Parathyroid adenoma (tissue), 2 donors: Measurements from ENCODE around the gene KRTCAP3.

Experiments
- H2AFZ ChIP-seq: fragments of 300-600 bp; sonication (generic); one replicate; pipeline ENCODE4 v1.7.0; 2017; ENCODE audit warnings: antibody characterized with exemption, mild to moderate bottlenecking
- H3K27ac ChIP-seq: fragments of 300-600 bp; sonication (generic); one replicate; pipeline ENCODE4 v1.7.0; 2017
- H3K27me3 ChIP-seq: fragments of 300-600 bp; sonication (generic); one replicate; pipeline ENCODE4 v1.7.0; 2017; ENCODE audit warnings: low read length; ENCODE audit not compliant: control insufficient read depth, insufficient read depth
- H3K36me3 ChIP-seq: fragments of 300-600 bp; sonication (generic); one replicate; pipeline ENCODE4 v1.7.0; 2017; ENCODE audit warnings: low read length; ENCODE audit not compliant: control insufficient read depth, insufficient read depth
- H3K4me1 ChIP-seq: fragments of 300-600 bp; sonication (generic); one replicate; pipeline ENCODE4 v1.7.0; 2017; ENCODE audit warnings: control low read depth
- H3K4me2 ChIP-seq: fragments of 300-600 bp; sonication (generic); one replicate; pipeline ENCODE4 v1.7.0; 2017; ENCODE audit warnings: low read length
- H3K4me3 ChIP-seq: fragments of 300-600 bp; sonication (generic); one replicate; pipeline ENCODE4 v1.7.0; 2017; ENCODE audit warnings: low read depth, low read length
- H3K79me2 ChIP-seq: fragments of 300-600 bp; sonication (generic); one replicate; pipeline ENCODE4 v1.7.0; 2017; ENCODE audit warnings: control low read depth
- H3K9ac ChIP-seq: fragments of 300-600 bp; sonication (generic); one replicate; pipeline ENCODE4 v1.7.0; 2017; ENCODE audit warnings: mild to moderate bottlenecking
- H3K9me3 ChIP-seq: fragments of 300-600 bp; sonication (generic); one replicate; pipeline ENCODE4 v1.7.0; 2017; ENCODE audit warnings: low read length; ENCODE audit not compliant: control insufficient read depth
- TF ChIP-seq, protein P1 (sequence below): fragments of 300-600 bp; sonication (generic); IDR thresholded peaks from one replicate; pipeline ENCODE4 v1.7.0; 2017; ENCODE audit warnings: antibody characterized with exemption, mild to moderate bottlenecking
- donor health status: primary hyperparathyroidism.

KRTCAP3 gene

DNA sequence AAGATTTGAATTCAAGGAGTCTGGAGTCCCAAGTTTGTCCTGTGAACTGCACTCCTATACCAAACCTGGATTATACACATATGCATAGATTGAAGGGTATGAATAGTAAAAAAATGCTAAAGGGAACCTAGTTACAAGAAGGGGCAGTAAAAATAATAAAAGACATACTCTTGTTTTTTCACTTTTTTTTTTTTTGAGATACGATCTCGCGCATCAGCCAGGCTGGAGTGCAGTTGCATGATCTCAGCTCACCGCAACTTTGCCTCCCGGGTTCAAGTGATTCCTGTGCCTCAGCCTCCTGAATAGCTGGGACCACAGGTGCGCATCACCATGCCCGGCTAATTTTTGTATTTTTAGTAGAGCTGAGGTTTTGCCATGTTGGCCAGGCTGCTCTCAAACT lies 22.3 kb downstream of the KRTCAP3 start:
- Histone ChIP-seq H3K36me3 (no peaks in the 10 kb centered on the region), H3K27me3 (no peaks in the 10 kb centered on the region), H3K9me3 (no peaks in the 10 kb centered on the region), H3K4me3 (no peak overlapping the region), H3K4me1 (no peaks in the 10 kb centered on the region), H3K9ac (no peak overlapping the region), H3K27ac (no peak overlapping the region), H3K79me2 (no peaks in the 10 kb centered on the region), H2AFZ (no peak overlapping the region), H3K4me2 (no peak overlapping the region)
- TF ChIP-seq, protein P1, sequence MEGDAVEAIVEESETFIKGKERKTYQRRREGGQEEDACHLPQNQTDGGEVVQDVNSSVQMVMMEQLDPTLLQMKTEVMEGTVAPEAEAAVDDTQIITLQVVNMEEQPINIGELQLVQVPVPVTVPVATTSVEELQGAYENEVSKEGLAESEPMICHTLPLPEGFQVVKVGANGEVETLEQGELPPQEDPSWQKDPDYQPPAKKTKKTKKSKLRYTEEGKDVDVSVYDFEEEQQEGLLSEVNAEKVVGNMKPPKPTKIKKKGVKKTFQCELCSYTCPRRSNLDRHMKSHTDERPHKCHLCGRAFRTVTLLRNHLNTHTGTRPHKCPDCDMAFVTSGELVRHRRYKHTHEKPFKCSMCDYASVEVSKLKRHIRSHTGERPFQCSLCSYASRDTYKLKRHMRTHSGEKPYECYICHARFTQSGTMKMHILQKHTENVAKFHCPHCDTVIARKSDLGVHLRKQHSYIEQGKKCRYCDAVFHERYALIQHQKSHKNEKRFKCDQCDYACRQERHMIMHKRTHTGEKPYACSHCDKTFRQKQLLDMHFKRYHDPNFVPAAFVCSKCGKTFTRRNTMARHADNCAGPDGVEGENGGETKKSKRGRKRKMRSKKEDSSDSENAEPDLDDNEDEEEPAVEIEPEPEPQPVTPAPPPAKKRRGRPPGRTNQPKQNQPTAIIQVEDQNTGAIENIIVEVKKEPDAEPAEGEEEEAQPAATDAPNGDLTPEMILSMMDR = no peak

DNA sequence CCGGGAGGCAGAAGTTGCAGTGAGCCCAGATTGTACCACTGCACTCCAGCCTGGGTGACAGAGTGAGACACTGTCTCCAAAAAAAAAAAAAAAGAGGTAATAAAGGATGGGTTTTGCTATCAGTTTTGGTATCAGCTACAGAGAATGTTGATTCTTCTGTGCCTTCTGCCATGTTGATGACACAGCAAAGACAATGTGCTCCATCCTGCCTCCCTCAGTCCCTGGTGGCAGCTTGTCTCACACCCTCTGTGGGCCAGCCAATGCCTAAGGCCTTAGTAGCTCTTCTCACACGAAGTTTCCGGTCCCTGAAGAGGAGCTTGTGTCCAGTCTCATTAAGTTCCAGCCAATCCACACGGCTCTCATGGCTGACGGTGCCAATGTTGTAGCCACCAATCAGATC lies 29.8 kb downstream of the KRTCAP3 start:
- no peak overlapping the region for H3K27ac ChIP-seq
- no peak overlapping the region for H3K4me2 ChIP-seq
- H2AFZ ChIP-seq = no peak overlapping the region
- H3K4me1 ChIP-seq = no peaks in the 10 kb centered on the region
- no peak overlapping the region for H3K4me3 ChIP-seq
- H3K36me3 ChIP-seq = no peaks in the 10 kb centered on the region
- TF ChIP-seq, protein P1 = no peak
- no peaks in the 10 kb centered on the region for H3K9me3 ChIP-seq
- no peaks in the 10 kb centered on the region for H3K79me2 ChIP-seq
- H3K27me3 ChIP-seq = no peaks in the 10 kb centered on the region
- H3K9ac ChIP-seq = no peak overlapping the region

DNA sequence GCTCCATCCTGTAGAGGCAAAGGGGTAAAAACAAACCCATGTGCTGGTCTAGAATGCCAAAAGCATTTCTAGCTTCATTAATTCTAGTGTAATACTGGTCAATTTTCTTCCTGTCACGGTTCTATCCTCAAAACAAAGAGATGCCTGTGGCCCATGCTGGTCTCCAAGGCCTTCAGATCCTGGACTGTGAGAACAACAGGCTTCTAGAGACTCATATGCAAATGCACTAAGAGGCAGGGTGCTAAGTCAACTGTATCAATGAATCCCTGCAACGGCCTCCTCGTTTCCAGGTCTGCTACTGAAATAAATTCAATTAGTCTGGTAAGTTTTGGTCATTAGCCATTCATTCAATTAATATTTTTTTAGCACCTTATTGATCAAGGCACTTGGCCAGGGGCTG lies 43.3 kb downstream of the KRTCAP3 start:
- Histone ChIP-seq H3K27me3 (no peaks in the 10 kb centered on the region), H2AFZ (no peak overlapping the region), H3K4me2 (no peak overlapping the region), H3K4me3 (no peak overlapping the region), H3K79me2 (no peaks in the 10 kb centered on the region), H3K27ac (no peak overlapping the region), H3K9me3 (no peaks in the 10 kb centered on the region), H3K4me1 (peaks cover 5% of the 10 kb centered on the region), H3K9ac (no peak overlapping the region), H3K36me3 (no peaks in the 10 kb centered on the region)
- TF ChIP-seq, protein P1 = no peak

DNA sequence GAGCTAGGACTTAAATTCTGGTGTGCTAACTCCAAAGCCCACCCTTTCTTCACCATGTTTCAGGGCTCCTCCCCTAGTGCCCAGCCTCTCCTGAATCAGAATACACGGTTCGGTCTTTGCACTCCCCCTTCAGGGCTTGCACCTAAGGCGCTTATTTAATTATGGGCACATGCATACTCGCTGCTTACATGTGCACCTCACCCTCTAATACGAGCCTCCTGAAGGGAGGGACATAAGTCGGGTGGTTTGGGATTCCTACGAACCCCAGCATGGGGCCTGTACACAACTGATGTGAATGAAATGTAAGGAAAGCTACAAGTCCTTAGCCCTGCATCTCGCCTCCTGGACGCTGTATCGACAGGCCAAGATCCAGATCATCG lies 46.9 kb downstream of the KRTCAP3 start:
- TF ChIP-seq, protein P1 = no peak
- Histone ChIP-seq H3K4me1 (peaks cover 5% of the 10 kb centered on the region), H3K9ac (no peak overlapping the region), H3K27ac (peak overlapping the region; percentile 64), H3K27me3 (no peaks in the 10 kb centered on the region), H3K9me3 (no peaks in the 10 kb centered on the region), H3K36me3 (no peaks in the 10 kb centered on the region), H3K4me3 (peak overlapping the region; percentile 75), H3K4me2 (peak overlapping the region; percentile 76), H2AFZ (peak overlapping the region; percentile 76), H3K79me2 (no peaks in the 10 kb centered on the region)

DNA sequence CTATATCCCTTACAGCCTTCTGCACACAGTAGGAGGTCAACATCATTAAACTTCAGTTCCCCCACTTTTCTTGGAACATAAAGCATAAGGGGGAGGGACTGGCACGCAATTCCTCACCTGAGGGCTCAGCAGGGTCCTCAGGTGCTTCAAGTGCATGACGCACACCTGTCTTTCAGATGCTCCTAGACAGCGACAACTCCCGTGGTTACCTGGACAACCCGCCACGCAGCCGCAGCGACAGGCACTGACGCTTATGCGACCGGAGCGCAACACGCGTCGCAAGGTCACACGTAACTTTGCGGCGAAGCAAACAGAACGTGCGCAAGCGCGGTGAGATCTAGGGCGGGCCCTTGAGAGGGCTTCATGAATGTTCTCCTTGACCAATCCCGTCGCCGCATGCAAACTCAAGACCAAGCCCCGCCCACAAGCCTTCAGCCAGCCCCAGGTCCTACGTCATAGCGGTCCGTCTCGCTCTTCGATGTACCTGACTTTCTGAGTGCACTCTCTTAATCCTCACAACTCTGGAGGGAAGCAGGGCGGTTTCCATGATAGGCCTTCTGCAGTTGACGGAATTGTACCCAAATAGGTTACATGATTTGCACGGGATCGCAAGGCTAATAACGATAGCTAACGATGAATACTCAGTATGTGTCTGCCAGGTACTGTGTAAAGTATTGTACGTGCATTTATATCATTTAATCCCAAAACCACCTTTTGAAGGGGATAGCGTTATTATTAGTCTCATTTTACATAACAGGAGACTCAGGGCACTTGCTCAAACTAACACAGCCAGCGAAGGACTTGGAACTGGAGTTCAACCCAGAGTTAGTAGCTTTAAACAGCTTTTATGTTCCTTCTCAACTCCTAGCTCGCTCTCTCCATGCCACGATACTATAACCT lies 47.6 kb downstream of the KRTCAP3 start, which contains the start of gene IFT172:
IFT172 (minus strand) TSS at position 246 of the 900 bp plus-strand sequence; CDS start at position 156, 90 bp downstream.
- H2AFZ ChIP-seq = peak within 1 kb of the TSS; percentile 76
- TF ChIP-seq, protein P1 = no peak
- peak within 1 kb of the TSS; percentile 64 for H3K27ac ChIP-seq

More for the DNA sequence above, 47.6 kb downstream of the KRTCAP3 start, which contains the start of gene IFT172:
- peak within 1 kb of the TSS; percentile 75 for H3K4me3 ChIP-seq
- no peaks in the 10 kb centered on the region for H3K9me3 ChIP-seq
- no peak within 1 kb of the TSS for H3K9ac ChIP-seq
- no peaks in the 10 kb centered on the region for H3K36me3 ChIP-seq
- no peaks in the 10 kb centered on the region for H3K79me2 ChIP-seq
- peaks cover 5% of the 10 kb centered on the region for H3K4me1 ChIP-seq
- peak within 1 kb of the TSS; percentile 76 for H3K4me2 ChIP-seq
- no peaks in the 10 kb centered on the region for H3K27me3 ChIP-seq
